ENCODE results near the gene SCN4A.
"Not testable (repeated sequence)": the region's sequence is repeated elsewhere in the genome, so short reads cannot be mapped to it uniquely, and the experiment has no call there.

SCN4A gene

GRCh38 chr17:63920779-63921178 is 51.9 kb downstream of the SCN4A start:
- intact Hi-C loops (cut with DNase I) = not testable (repeated sequence)

GRCh38 chr17:63920050-63920449 is 52.7 kb downstream of the SCN4A start:
- intact Hi-C loops (cut with DNase I); DNase-seq: not testable (repeated sequence)

More at GRCh38 chr17:63920779-63921178, 51.9 kb downstream of the SCN4A start:
- peak in 2 of 10 donors; percentile 15 to 45 for DNase-seq

- peak in 7 of 10 donors; percentile 18 to 82 (median 44) for DNase-seq
- intact Hi-C loops (cut with DNase I) = loop anchor here (5.0 to 10.0 kb wide), 3 partner anchors 108 to 365 kb away; partner anchors contain the start of gene ERN1
Observed at GRCh38 chr17:63919311-63919723, 53.4 kb downstream of the SCN4A start.

- intact Hi-C loops (cut with DNase I) = loop anchor here (5.0 to 10.0 kb wide), 3 partner anchors 108 to 366 kb away; partner anchors contain the start of gene ERN1
- DNase-seq = peak in 2 of 10 donors; percentile 45 to 62
Observed at GRCh38 chr17:63918789-63919305, 53.9 kb downstream of the SCN4A start, which contains the start of gene GH1. TSS of gene GH1 (minus strand) at chr17:63918839. CDS start at chr17:63918776, 63 bp downstream.

- intact Hi-C loops (cut with DNase I) = loop anchor here (5.0 to 10.0 kb wide), 3 partner anchors 109 to 366 kb away; partner anchors contain the start of gene ERN1
Observed at GRCh38 chr17:63918305-63918704, 54.4 kb downstream of the SCN4A start.

GRCh38 chr17:63917646-63918045 is 55.1 kb downstream of the SCN4A start:
- intact Hi-C loops (cut with DNase I) = loop anchor here (5.0 to 10.0 kb wide), 3 partner anchors 110 to 367 kb away; partner anchors contain the start of gene ERN1
- peak in 2 of 10 donors; percentile 37 to 65 for DNase-seq

More at GRCh38 chr17:63918305-63918704, 54.4 kb downstream of the SCN4A start:
- peak in 2 of 10 donors; percentile 19 to 61 for DNase-seq

- intact Hi-C loops (cut with DNase I) = loop anchor here (5.0 to 10.0 kb wide), 3 partner anchors 110 to 368 kb away; partner anchors contain the start of gene ERN1
- not testable (repeated sequence) for DNase-seq
Observed at GRCh38 chr17:63917206-63917605, 55.5 kb downstream of the SCN4A start.

- intact Hi-C loops (cut with DNase I) = loop anchor here (5.0 to 10.0 kb wide), 3 partner anchors 111 to 368 kb away; partner anchors contain the start of gene ERN1
- peak in 2 of 10 donors; percentile 24 to 66 for DNase-seq
Observed at GRCh38 chr17:63916566-63917185, 56.0 kb downstream of the SCN4A start.

GRCh38 chr17:63915753-63916152 is 57.0 kb downstream of the SCN4A start:
- DNase-seq = peak in 1 of 10 donors; percentile 53
- intact Hi-C loops (cut with DNase I) = loop anchor here (5.0 to 10.0 kb wide), 3 partner anchors 112 to 369 kb away; partner anchors contain the start of gene ERN1

- intact Hi-C loops (cut with DNase I) = loop anchor here (10.0 kb wide), 1 partner anchor 370 kb away; no protein-coding TSS in a partner anchor
- peak in 1 of 10 donors; percentile 37 for DNase-seq
Observed at GRCh38 chr17:63914471-63914870, 58.2 kb downstream of the SCN4A start.

- DNase-seq = peak in 5 of 10 donors; percentile 32 to 72 (median 39)
- intact Hi-C loops (cut with DNase I) = loop anchor here (10.0 kb wide), 1 partner anchor 373 kb away; no protein-coding TSS in a partner anchor
Observed at GRCh38 chr17:63911657-63912100, 61.0 kb downstream of the SCN4A start.

GRCh38 chr17:63911041-63911635 is 61.6 kb downstream of the SCN4A start, which contains the start of gene CSHL1:
TSS of gene CSHL1 (minus strand) at chr17:63911258. CDS start at chr17:63911196, 62 bp downstream.
- intact Hi-C loops (cut with DNase I) = loop anchor here (10.0 kb wide), 1 partner anchor 374 kb away; no protein-coding TSS in a partner anchor

GRCh38 chr17:63910096-63910495 is 62.6 kb downstream of the SCN4A start:
- intact Hi-C loops (cut with DNase I) = loop anchor here (10.0 kb wide), 1 partner anchor 375 kb away; no protein-coding TSS in a partner anchor
- DNase-seq = peak in 1 of 10 donors; percentile 61

More at GRCh38 chr17:63911041-63911635, 61.6 kb downstream of the SCN4A start, which contains the start of gene CSHL1:
- peak in 1 of 10 donors; percentile 65 for DNase-seq

GRCh38 chr17:63909586-63909985 is 63.1 kb downstream of the SCN4A start:
- peak in 1 of 10 donors; percentile 54 for DNase-seq
- intact Hi-C loops (cut with DNase I) = not testable (repeated sequence)

- DNase-seq = peak in 1 of 10 donors; percentile 27
- intact Hi-C loops (cut with DNase I) = not testable (repeated sequence)
Observed at GRCh38 chr17:63907161-63907778, 65.4 kb downstream of the SCN4A start.

GRCh38 chr17:63904796-63905195 is 67.9 kb downstream of the SCN4A start:
- peak in 1 of 10 donors; percentile 25 for DNase-seq

GRCh38 chr17:63903787-63904201 is 68.9 kb downstream of the SCN4A start:
- intact Hi-C loops (cut with DNase I); DNase-seq: not testable (repeated sequence)

More at GRCh38 chr17:63904796-63905195, 67.9 kb downstream of the SCN4A start:
- intact Hi-C loops (cut with DNase I) = not testable (repeated sequence)

GRCh38 chr17:63901971-63902370 is 70.7 kb downstream of the SCN4A start:
- intact Hi-C loops (cut with DNase I) = not testable (repeated sequence)
- peak in 1 of 10 donors; percentile 17 for DNase-seq
